ENCODE measurements around the gene ANKRD29.
A peak's percentile ranks its signal among the peaks of the same experiment; 100 is the strongest.
"Not testable (repeated sequence)": the region's sequence is repeated elsewhere in the genome, so short reads cannot be mapped to it uniquely, and the experiment has no call there.

Gene ANKRD29

GRCh38 chr18:23619388-23619881 lies 43.3 kb downstream of the ANKRD29 start:
- Mint-ChIP-seq H3K27ac (no peak overlapping the region), H3K4me1 (ENCODE audit: low read depth) (peaks cover 15% of the 10 kb centered on the region)

GRCh38 chr18:23618862-23619387 lies 43.8 kb downstream of the ANKRD29 start:
- no peaks in the 10 kb centered on the region for H3K9me3 Mint-ChIP-seq
- H3K4me3 Mint-ChIP-seq: peak overlapping the region; percentile 39
- peaks cover 39% of the 10 kb centered on the region for H3K27me3 Mint-ChIP-seq
- peaks cover 15% of the 10 kb centered on the region for H3K4me1 Mint-ChIP-seq (ENCODE audit: low read depth)
- H3K36me3 Mint-ChIP-seq (ENCODE audit: low read depth): no peaks in the 10 kb centered on the region
- no peak overlapping the region for H3K27ac Mint-ChIP-seq

More at GRCh38 chr18:23619388-23619881, 43.3 kb downstream of the ANKRD29 start:
- Mint-ChIP-seq H3K4me3 (peak overlapping the region; percentile 39), H3K9me3 (no peaks in the 10 kb centered on the region), H3K27me3 (peaks cover 39% of the 10 kb centered on the region), H3K36me3 (ENCODE audit: low read depth) (no peaks in the 10 kb centered on the region)

- peaks cover 39% of the 10 kb centered on the region for H3K27me3 Mint-ChIP-seq
Measured at GRCh38 chr18:23617412-23618014, 45.2 kb downstream of the ANKRD29 start.

GRCh38 chr18:23616258-23616657 lies 46.5 kb downstream of the ANKRD29 start:
- H3K9me3 Mint-ChIP-seq: no peaks in the 10 kb centered on the region
- H3K4me3 Mint-ChIP-seq: no peak overlapping the region
- peaks cover 30% of the 10 kb centered on the region for H3K27me3 Mint-ChIP-seq
- no peak overlapping the region for H3K27ac Mint-ChIP-seq
- no peaks in the 10 kb centered on the region for H3K36me3 Mint-ChIP-seq (ENCODE audit: low read depth)
- H3K4me1 Mint-ChIP-seq (ENCODE audit: low read depth): peaks cover 15% of the 10 kb centered on the region

More at GRCh38 chr18:23617412-23618014, 45.2 kb downstream of the ANKRD29 start:
- Mint-ChIP-seq H3K36me3 (ENCODE audit: low read depth) (no peaks in the 10 kb centered on the region), H3K9me3 (no peaks in the 10 kb centered on the region), H3K27ac (no peak overlapping the region), H3K4me3 (no peak overlapping the region), H3K4me1 (ENCODE audit: low read depth) (peaks cover 15% of the 10 kb centered on the region)

- H3K4me1 Mint-ChIP-seq (ENCODE audit: low read depth): peaks cover 10% of the 10 kb centered on the region
- no peak overlapping the region for H3K27ac Mint-ChIP-seq
- H3K36me3 Mint-ChIP-seq (ENCODE audit: low read depth): no peaks in the 10 kb centered on the region
- H3K4me3 Mint-ChIP-seq: no peak overlapping the region
- H3K27me3 Mint-ChIP-seq: peaks cover 16% of the 10 kb centered on the region
- no peaks in the 10 kb centered on the region for H3K9me3 Mint-ChIP-seq
Measured at GRCh38 chr18:23614891-23615290, 47.8 kb downstream of the ANKRD29 start.

GRCh38 chr18:23614413-23614812 lies 48.3 kb downstream of the ANKRD29 start:
- Mint-ChIP-seq H3K4me1 (ENCODE audit: low read depth) (peaks cover 7% of the 10 kb centered on the region), H3K4me3 (no peak overlapping the region), H3K9me3 (no peaks in the 10 kb centered on the region), H3K27me3 (peaks cover 12% of the 10 kb centered on the region), H3K27ac (no peak overlapping the region), H3K36me3 (ENCODE audit: low read depth) (no peaks in the 10 kb centered on the region)

GRCh38 chr18:23613091-23613475 lies 49.6 kb downstream of the ANKRD29 start:
- H3K36me3 Mint-ChIP-seq (ENCODE audit: low read depth); H3K4me3 Mint-ChIP-seq; H3K4me1 Mint-ChIP-seq (ENCODE audit: low read depth); H3K27ac Mint-ChIP-seq; H3K9me3 Mint-ChIP-seq; H3K27me3 Mint-ChIP-seq: not testable (repeated sequence)

GRCh38 chr18:23612434-23613090 lies 50.1 kb downstream of the ANKRD29 start:
- no peaks in the 10 kb centered on the region for H3K36me3 Mint-ChIP-seq (ENCODE audit: low read depth)
- H3K27ac Mint-ChIP-seq: no peak overlapping the region
- H3K9me3 Mint-ChIP-seq: no peaks in the 10 kb centered on the region
- H3K4me3 Mint-ChIP-seq: no peak overlapping the region
- peaks cover 2% of the 10 kb centered on the region for H3K27me3 Mint-ChIP-seq
- H3K4me1 Mint-ChIP-seq (ENCODE audit: low read depth): no peaks in the 10 kb centered on the region

GRCh38 chr18:23609390-23610023 lies 53.2 kb downstream of the ANKRD29 start:
- H3K4me1 Mint-ChIP-seq (ENCODE audit: low read depth): no peaks in the 10 kb centered on the region
- no peaks in the 10 kb centered on the region for H3K27me3 Mint-ChIP-seq
- H3K36me3 Mint-ChIP-seq (ENCODE audit: low read depth): no peaks in the 10 kb centered on the region
- no peaks in the 10 kb centered on the region for H3K9me3 Mint-ChIP-seq
- no peak overlapping the region for H3K27ac Mint-ChIP-seq
- H3K4me3 Mint-ChIP-seq: no peak overlapping the region

- Mint-ChIP-seq H3K36me3 (ENCODE audit: low read depth) (no peaks in the 10 kb centered on the region), H3K4me1 (ENCODE audit: low read depth) (peaks cover 3% of the 10 kb centered on the region), H3K9me3 (no peaks in the 10 kb centered on the region), H3K4me3 (no peak overlapping the region), H3K27ac (no peak overlapping the region), H3K27me3 (peaks cover 3% of the 10 kb centered on the region)
Measured at GRCh38 chr18:23608211-23608610, 54.5 kb downstream of the ANKRD29 start.

- peaks cover 3% of the 10 kb centered on the region for H3K27me3 Mint-ChIP-seq
Measured at GRCh38 chr18:23605941-23606340, 56.8 kb downstream of the ANKRD29 start.

GRCh38 chr18:23599809-23600208 lies 62.9 kb downstream of the ANKRD29 start:
- Mint-ChIP-seq H3K4me3 (no peak overlapping the region), H3K27ac (no peak overlapping the region), H3K36me3 (ENCODE audit: low read depth) (no peaks in the 10 kb centered on the region), H3K27me3 (peaks cover 6% of the 10 kb centered on the region), H3K9me3 (no peaks in the 10 kb centered on the region), H3K4me1 (ENCODE audit: low read depth) (peaks cover 3% of the 10 kb centered on the region)

More at GRCh38 chr18:23605941-23606340, 56.8 kb downstream of the ANKRD29 start:
- Mint-ChIP-seq H3K36me3 (ENCODE audit: low read depth) (no peaks in the 10 kb centered on the region), H3K4me3 (no peak overlapping the region), H3K27ac (no peak overlapping the region), H3K4me1 (ENCODE audit: low read depth) (peaks cover 3% of the 10 kb centered on the region), H3K9me3 (no peaks in the 10 kb centered on the region)

GRCh38 chr18:23596183-23596582 lies 66.5 kb downstream of the ANKRD29 start:
- Mint-ChIP-seq H3K27me3 (peaks cover 3% of the 10 kb centered on the region), H3K4me3 (no peak overlapping the region), H3K4me1 (ENCODE audit: low read depth) (peaks cover 4% of the 10 kb centered on the region), H3K9me3 (no peaks in the 10 kb centered on the region), H3K36me3 (ENCODE audit: low read depth) (no peaks in the 10 kb centered on the region), H3K27ac (no peak overlapping the region)

- Mint-ChIP-seq H3K27ac (peak overlapping the region; percentile 37), H3K4me1 (ENCODE audit: low read depth) (peaks cover 4% of the 10 kb centered on the region), H3K36me3 (ENCODE audit: low read depth) (no peaks in the 10 kb centered on the region), H3K4me3 (no peak overlapping the region), H3K9me3 (no peaks in the 10 kb centered on the region), H3K27me3 (peaks cover 3% of the 10 kb centered on the region)
Measured at GRCh38 chr18:23595591-23595990, 67.1 kb downstream of the ANKRD29 start.

- Mint-ChIP-seq H3K27me3 (peaks cover 3% of the 10 kb centered on the region), H3K27ac (no peak overlapping the region), H3K36me3 (ENCODE audit: low read depth) (no peaks in the 10 kb centered on the region), H3K4me3 (no peak overlapping the region), H3K9me3 (no peaks in the 10 kb centered on the region), H3K4me1 (ENCODE audit: low read depth) (peaks cover 4% of the 10 kb centered on the region)
Measured at GRCh38 chr18:23593720-23594119, 69.0 kb downstream of the ANKRD29 start.

Data from stimulated activated naive CD8-positive, alpha-beta T cell treated with anti-CD3 and anti-CD28 coated beads, Interleukin-15, Interleukin-2, amounts not matched to agents 100 ng/mL and 50 ng/mL, for 24 hours (primary cell).